NCI-H345 treated with DMSO at 0.1 percent for 48 hours (cell line): ENCODE data around the gene CDC123.
A peak's percentile ranks its signal among the peaks of the same experiment; 100 is the strongest.
"Not testable (repeated sequence)": the region's sequence is repeated elsewhere in the genome, so short reads cannot be mapped to it uniquely, and the experiment has no call there.

Experiments used
- DNase-seq: peaks from one replicate; lab custom pipeline; 2025; ENCODE audit not compliant: unreplicated experiment; lab: John Stamatoyannopoulos, UW

Gene CDC123

GRCh38 chr10:12234687-12235086 is 38.7 kb downstream of the CDC123 start:
- DNase-seq, result not testable (repeated sequence)

GRCh38 chr10:12235116-12235694 is 39.2 kb downstream of the CDC123 start:
- no peak for DNase-seq

- no peak for DNase-seq
Observed at GRCh38 chr10:12235796-12236195, 39.8 kb downstream of the CDC123 start.

GRCh38 chr10:12237265-12238220 is 41.6 kb downstream of the CDC123 start:
- no peak for DNase-seq

GRCh38 chr10:12238821-12239220 is 42.8 kb downstream of the CDC123 start:
- DNase-seq, result no peak

GRCh38 chr10:12241810-12242529 is 46.0 kb downstream of the CDC123 start:
- DNase-seq, result no peak

- no peak for DNase-seq
Observed at GRCh38 chr10:12243864-12244620, 48.1 kb downstream of the CDC123 start.

GRCh38 chr10:12250181-12250580 is 54.2 kb downstream of the CDC123 start:
- no peak for DNase-seq

- DNase-seq, result not testable (repeated sequence)
Observed at GRCh38 chr10:12250702-12251101, 54.7 kb downstream of the CDC123 start.

- no peak for DNase-seq
Observed at GRCh38 chr10:12251581-12251980, 55.6 kb downstream of the CDC123 start.

GRCh38 chr10:12252882-12253546 is 57.0 kb downstream of the CDC123 start:
- DNase-seq, result no peak

- DNase-seq, result no peak
Observed at GRCh38 chr10:12255048-12255447, 59.1 kb downstream of the CDC123 start.

GRCh38 chr10:12259988-12260387 is 64.0 kb downstream of the CDC123 start:
- no peak for DNase-seq

GRCh38 chr10:12262278-12262981 is 66.4 kb downstream of the CDC123 start:
- no peak for DNase-seq

GRCh38 chr10:12264204-12264940 is 68.4 kb downstream of the CDC123 start:
- peak; percentile 63 for DNase-seq

GRCh38 chr10:12269056-12269455 is 73.1 kb downstream of the CDC123 start:
- no peak for DNase-seq

GRCh38 chr10:12271210-12271540 is 75.2 kb downstream of the CDC123 start:
- DNase-seq, result no peak

GRCh38 chr10:12277862-12278261 is 81.9 kb downstream of the CDC123 start:
- DNase-seq, result not testable (repeated sequence)

GRCh38 chr10:12279281-12279680 is 83.3 kb downstream of the CDC123 start:
- no peak for DNase-seq
